Caco-2 (cell line): ENCODE results near the gene STPG3. TPM values are rescaled to one million over a fixed set of nuclear protein-coding genes. Genes with fewer than 3 reads are reported as not detected.
"Not testable (repeated sequence)": the region's sequence is repeated elsewhere in the genome, so short reads cannot be mapped to it uniquely, and the experiment has no call there.

Source experiments
- BruUV-seq: library from RNA; stranded (reverse); fragments of 400-500 nt; replicated peaks from 2 replicates; lab custom pipeline; 2021; lab: Mats Ljungman, UMichigan
- CTCF ChIA-PET: fragments of 300-600 bp; sonication (Branson Sonifier 250); formaldehyde crosslinking; loops from one replicate; lab custom pipeline; 2022; ENCODE audit warnings: antibody characterized with exemption; lab: Charles Lee
- POLR2A ChIA-PET: fragments of 300-600 bp; sonication (Branson Sonifier 250); formaldehyde crosslinking; loops from one replicate; lab custom pipeline; 2022; ENCODE audit warnings: antibody characterized with exemption; lab: Charles Lee
- DNase-seq, 2 experiments: peaks; one replicate each; pipeline versions ENCODE4 v3.0.0 to v3.0.0-alpha.2; 2020 to 2022
- H3K27me3 ChIP-seq: replicated peaks from 2 replicates; pipeline ENCODE4 v1.6.0; 2011; ENCODE audit warnings: low read length; ENCODE audit not compliant: control insufficient read depth, insufficient read depth
- H3K36me3 ChIP-seq: 2 replicates; pipeline ENCODE4 v1.5.1; 2011; ENCODE audit warnings: low read length; ENCODE audit not compliant: control insufficient read depth, insufficient read depth
- H3K4me1 ChIP-seq: fragments of 250-450 bp; sonication (Bioruptor Pico); 2 replicates; pipeline ENCODE4 v1.5.1; 2020; ENCODE audit warnings: mild to moderate bottlenecking
- H3K4me3 ChIP-seq: 2 replicates; pipeline ENCODE4 v1.5.1; 2011; ENCODE audit warnings: low read depth, mild to moderate bottlenecking, control low read depth, low read length
- H3K9me3 ChIP-seq: fragments of 250-450 bp; sonication (Bioruptor Pico); 2 replicates; pipeline ENCODE4 v1.5.1; 2020; ENCODE audit warnings: mild to moderate bottlenecking, moderate library complexity
- H3K27ac Mint-ChIP-seq: one replicate; pipeline ENCODE4 v1.8.0; 2022; ENCODE audit warnings: mixed read lengths; ENCODE audit not compliant: unreplicated experiment
- H3K27me3 Mint-ChIP-seq: one replicate; pipeline ENCODE4 v1.8.0; 2022; ENCODE audit warnings: mixed read lengths; ENCODE audit not compliant: insufficient read depth, unreplicated experiment
- H3K36me3 Mint-ChIP-seq: one replicate; pipeline ENCODE4 v1.8.0; 2022; ENCODE audit warnings: mild to moderate bottlenecking, mixed read lengths; ENCODE audit not compliant: insufficient read depth, unreplicated experiment
- H3K4me1 Mint-ChIP-seq: one replicate; pipeline ENCODE4 v1.8.0; 2022; ENCODE audit warnings: low read depth, mixed read lengths; ENCODE audit not compliant: unreplicated experiment
- H3K4me3 Mint-ChIP-seq: one replicate; pipeline ENCODE4 v1.8.0; 2022; ENCODE audit warnings: mild to moderate bottlenecking, moderate library complexity, mixed read lengths; ENCODE audit not compliant: unreplicated experiment
- H3K9me3 Mint-ChIP-seq: one replicate; pipeline ENCODE4 v1.8.0; 2022; ENCODE audit warnings: mixed read lengths; ENCODE audit not compliant: unreplicated experiment
- CTCF ChIP-seq, 2 experiments: fragments of 200-600 bp in 1 of 2; IDR thresholded peaks; 1 replicate in 1 of 2; 2 replicates in 1 of 2; pipeline versions ENCODE4 v1.5.1 to v1.8.0; 2011 to 2022; ENCODE audit warnings: antibody characterized with exemption in 1 of 2, control low read depth in 1 of 2, inconsistent platforms in 1 of 2, low read depth in 1 of 2, low read length in 1 of 2, mild to moderate bottlenecking in 1 of 2, moderate library complexity in 1 of 2; ENCODE audit not compliant: insufficient read depth in 1 of 2, severe bottlenecking in 1 of 2, unreplicated experiment in 1 of 2
- intact Hi-C: fragments of 100-400 bp; cut with micrococcal nuclease; formaldehyde crosslinking; loops from one replicate; pipeline ENCODE4 v1.10.0; 2022; ENCODE audit not compliant: unreplicated experiment
- total RNA-seq: library from RNA; stranded (reverse); gene quantifications from 2 replicates; pipeline ENCODE4 v1.2.3, GENCODE V29; 2022

The STPG3 gene
- total RNA-seq, 1 experiment from 2014 or later = not detected

GRCh38 chr9:137242269-137243203 lies 8.6 kb upstream of the STPG3 start:
- peak overlapping the region; percentile 80 for H3K4me3 Mint-ChIP-seq
- Histone ChIP-seq H3K9me3 (no peaks in the 10 kb centered on the region), H3K4me3 (peak overlapping the region; percentile 77), H3K36me3 (peaks cover 2% of the 10 kb centered on the region; the same call in 1 of the 2 replicates), H3K4me1 (peaks cover 16% of the 10 kb centered on the region), H3K27me3 (no peaks in the 10 kb centered on the region)
- H3K27me3 Mint-ChIP-seq = peaks cover 3% of the 10 kb centered on the region
- no peak for DNase-seq
- CTCF ChIA-PET = interaction anchor here (2.7 kb wide), 1 partner anchor 12 kb away, joined by 11 read pairs; no protein-coding TSS in a partner anchor
- peak overlapping the region; percentile 95 for H3K27ac Mint-ChIP-seq
- peaks cover 68% of the 10 kb centered on the region for H3K36me3 Mint-ChIP-seq
- no peak for TF ChIP-seq CTCF (IDR thresholded peaks at IDR 0.05; ENCODE audit: insufficient read depth in 1 of 2, low read depth in 1 of 2, low read length in 1 of 2, severe bottlenecking in 1 of 2, unreplicated experiment in 1 of 2)
- H3K9me3 Mint-ChIP-seq = no peaks in the 10 kb centered on the region
- POLR2A ChIA-PET = interaction anchor here (0.6 to 1.1 kb wide), 3 partner anchors 12 to 120 kb away, joined by 3 to 5 read pairs (median 4); no protein-coding TSS in a partner anchor
- BruUV-seq = no TSS peak
- H3K4me1 Mint-ChIP-seq = peaks cover 7% of the 10 kb centered on the region
- intact Hi-C loops = loop anchor here (5.0 to 10.0 kb wide), 2 partner anchors 50 to 448 kb away; partner anchors contain the start of genes CCDC183 and TMEM141

GRCh38 chr9:137243266-137243625 lies 7.8 kb upstream of the STPG3 start:
- intact Hi-C loops = loop anchor here (5.0 to 10.0 kb wide), 2 partner anchors 49 to 448 kb away; partner anchors contain the start of genes CCDC183 and TMEM141
- BruUV-seq = TSS peak; percentile 67

GRCh38 chr9:137243626-137244485 lies 7.2 kb upstream of the STPG3 start:
- intact Hi-C loops = loop anchor here (5.0 to 10.0 kb wide), 2 partner anchors 48 to 449 kb away; partner anchors contain the start of genes CCDC183 and TMEM141
- Mint-ChIP-seq H3K4me3 (peak overlapping the region; percentile 80), H3K27me3 (peaks cover 3% of the 10 kb centered on the region), H3K9me3 (no peaks in the 10 kb centered on the region), H3K4me1 (peaks cover 7% of the 10 kb centered on the region), H3K36me3 (peaks cover 68% of the 10 kb centered on the region), H3K27ac (peak overlapping the region; percentile 95)
- BruUV-seq = no TSS peak
- no peaks in the 10 kb centered on the region for H3K9me3 ChIP-seq
- CTCF ChIA-PET = interaction anchor here (0.6 kb wide), 1 partner anchor 482 kb away, joined by 3 read pairs; no protein-coding TSS in a partner anchor
- POLR2A ChIA-PET = interaction anchor here (0.6 kb wide), 1 partner anchor 173 kb away, joined by 3 read pairs; no protein-coding TSS in a partner anchor
- no peaks in the 10 kb centered on the region for H3K27me3 ChIP-seq
- TF ChIP-seq CTCF (IDR thresholded peaks at IDR 0.05; ENCODE audit: insufficient read depth in 1 of 2, low read depth in 1 of 2, low read length in 1 of 2, severe bottlenecking in 1 of 2, unreplicated experiment in 1 of 2) = no peak
- H3K4me1 ChIP-seq = peaks cover 16% of the 10 kb centered on the region
- H3K36me3 ChIP-seq = peaks cover 2% of the 10 kb centered on the region; the same call in 1 of the 2 replicates
- DNase-seq = no peak
- H3K4me3 ChIP-seq = no peak overlapping the region

More at GRCh38 chr9:137243266-137243625, 7.8 kb upstream of the STPG3 start:
- H3K36me3 Mint-ChIP-seq = peaks cover 68% of the 10 kb centered on the region
- peaks cover 16% of the 10 kb centered on the region for H3K4me1 ChIP-seq
- H3K4me3 Mint-ChIP-seq = peak overlapping the region; percentile 80
- H3K4me1 Mint-ChIP-seq, H3K27me3 Mint-ChIP-seq, CTCF ChIA-PET, H3K9me3 Mint-ChIP-seq, H3K4me3 ChIP-seq, POLR2A ChIA-PET, DNase-seq, H3K36me3 ChIP-seq, H3K27me3 ChIP-seq, H3K9me3 ChIP-seq: not testable (repeated sequence)
- H3K27ac Mint-ChIP-seq = peak overlapping the region; percentile 95
